ENCODE data around the gene PPP2R5C.

PPP2R5C gene

GRCh38 chr14:101865288-101865687 is 103.8 kb downstream of the PPP2R5C start:
- DNase-seq (no peak), ATAC-seq (no peak)

- ATAC-seq (no peak), DNase-seq (no peak)
Observed at GRCh38 chr14:101867854-101868253, 106.3 kb downstream of the PPP2R5C start.

- no peak for ATAC-seq
- DNase-seq, result no peak
Observed at GRCh38 chr14:101869217-101869616, 107.7 kb downstream of the PPP2R5C start.

GRCh38 chr14:101870273-101870939 is 108.9 kb downstream of the PPP2R5C start:
- ATAC-seq (no peak), DNase-seq (no peak)

- DNase-seq (no peak), ATAC-seq (no peak)
Observed at GRCh38 chr14:101872346-101872745, 110.8 kb downstream of the PPP2R5C start.

GRCh38 chr14:101873076-101873825 is 111.7 kb downstream of the PPP2R5C start:
- ATAC-seq (no peak), DNase-seq (no peak)

- ATAC-seq, result no peak
- no peak for DNase-seq
Observed at GRCh38 chr14:101873991-101874390, 112.5 kb downstream of the PPP2R5C start.

GRCh38 chr14:101875041-101875726 is 113.7 kb downstream of the PPP2R5C start:
- ATAC-seq (no peak), DNase-seq (no peak)

- ATAC-seq (no peak), DNase-seq (no peak)
Observed at GRCh38 chr14:101875727-101876554, 114.4 kb downstream of the PPP2R5C start.

GRCh38 chr14:101876555-101876938 is 115.0 kb downstream of the PPP2R5C start:
- ATAC-seq, result peak; percentile 66
- peak; percentile 70 for DNase-seq

GRCh38 chr14:101877766-101878165 is 116.3 kb downstream of the PPP2R5C start:
- ATAC-seq, result no peak
- DNase-seq, result no peak

GRCh38 chr14:101878211-101878821 is 116.8 kb downstream of the PPP2R5C start:
- peak; percentile 29 for ATAC-seq

GRCh38 chr14:101878822-101879528 is 117.5 kb downstream of the PPP2R5C start:
- DNase-seq (peak; percentile 57), ATAC-seq (peak; percentile 67)

More at GRCh38 chr14:101878211-101878821, 116.8 kb downstream of the PPP2R5C start:
- peak; percentile 28 for DNase-seq

GRCh38 chr14:101879529-101880336 is 118.2 kb downstream of the PPP2R5C start:
- DNase-seq (no peak), ATAC-seq (peak; percentile 56)

GRCh38 chr14:101881426-101881825 is 119.9 kb downstream of the PPP2R5C start:
- ATAC-seq, result no peak
- DNase-seq, result no peak

GRCh38 chr14:101882141-101882935 is 120.8 kb downstream of the PPP2R5C start:
- DNase-seq, result no peak
- ATAC-seq, result no peak

- DNase-seq, result no peak
Observed at GRCh38 chr14:101884089-101884933, 122.8 kb downstream of the PPP2R5C start.

GRCh38 chr14:101884934-101885576 is 123.5 kb downstream of the PPP2R5C start:
- DNase-seq (no peak), ATAC-seq (no peak)

More at GRCh38 chr14:101884089-101884933, 122.8 kb downstream of the PPP2R5C start:
- ATAC-seq, result no peak

Measured in stimulated activated naive CD8-positive, alpha-beta T cell treated with anti-CD3 and anti-CD28 coated beads, Interleukin-15, Interleukin-2, amounts not matched to agents 100 U/mL and 50 U/mL, for 24 hours (primary cell).